ENCODE data around the gene TMEM30A. TPM values are rescaled to one million over a fixed set of nuclear protein-coding genes. Genes with fewer than 3 reads are reported as not detected.

The TMEM30A gene
- total RNA-seq, 3 donors from 2014 or later = 87.0 to 127 (median 91.7) TPM

GRCh38 chr6:75291331-75291730 lies 6.7 kb upstream of the TMEM30A start:
- no peaks in the 10 kb centered on the region for H3K9me3 ChIP-seq
- ATAC-seq = no peak
- TF ChIP-seq CTCF (IDR thresholded peaks at IDR 0.05) = no peak
- intact Hi-C loops (cut with DNase I, micrococcal nuclease) = no loop called here
- no peaks in the 10 kb centered on the region for H3K4me1 ChIP-seq (ENCODE audit: low read depth)
- no peak for DNase-seq
- no peaks in the 10 kb centered on the region for H3K36me3 ChIP-seq (ENCODE audit: low read depth)
- no peak overlapping the region for H3K4me3 ChIP-seq

GRCh38 chr6:75290136-75290945 lies 5.7 kb upstream of the TMEM30A start:
- no peak overlapping the region for H3K4me3 ChIP-seq
- peaks cover 6% of the 10 kb centered on the region for H3K4me1 ChIP-seq (ENCODE audit: low read depth)
- intact Hi-C loops (cut with DNase I, micrococcal nuclease) = no loop called here
- H3K9me3 ChIP-seq = no peaks in the 10 kb centered on the region
- no peaks in the 10 kb centered on the region for H3K36me3 ChIP-seq (ENCODE audit: low read depth)
- ATAC-seq (no peak), DNase-seq (no peak)
- TF ChIP-seq CTCF (IDR thresholded peaks at IDR 0.05) = no peak

GRCh38 chr6:75288023-75288422 lies 3.4 kb upstream of the TMEM30A start:
- Histone ChIP-seq H3K4me1 (ENCODE audit: low read depth) (peaks cover 6% of the 10 kb centered on the region), H3K4me3 (no peak overlapping the region), H3K36me3 (ENCODE audit: low read depth) (no peaks in the 10 kb centered on the region), H3K9me3 (no peaks in the 10 kb centered on the region)
- no peak for TF ChIP-seq CTCF (IDR thresholded peaks at IDR 0.05)
- ATAC-seq (no peak), DNase-seq (no peak)
- intact Hi-C loops (cut with DNase I, micrococcal nuclease) = no loop called here

GRCh38 chr6:75287424-75287823 lies 2.8 kb upstream of the TMEM30A start:
- intact Hi-C loops (cut with DNase I, micrococcal nuclease) = no loop called here
- ATAC-seq = no peak
- H3K4me3 ChIP-seq = no peak overlapping the region
- H3K9me3 ChIP-seq = no peaks in the 10 kb centered on the region
- no peak for DNase-seq
- H3K4me1 ChIP-seq (ENCODE audit: low read depth) = peaks cover 12% of the 10 kb centered on the region
- TF ChIP-seq CTCF (IDR thresholded peaks at IDR 0.05) = no peak
- H3K36me3 ChIP-seq (ENCODE audit: low read depth) = no peaks in the 10 kb centered on the region

- Histone ChIP-seq H3K9me3 (no peaks in the 10 kb centered on the region), H3K4me1 (ENCODE audit: low read depth) (peaks cover 17% of the 10 kb centered on the region), H3K36me3 (ENCODE audit: low read depth) (no peaks in the 10 kb centered on the region), H3K4me3 (no peak overlapping the region)
- ATAC-seq = no peak
- no peak for DNase-seq
- intact Hi-C loops (cut with DNase I, micrococcal nuclease) = no loop called here
- TF ChIP-seq CTCF (IDR thresholded peaks at IDR 0.05) = no peak
Measured at GRCh38 chr6:75286955-75287354, 2.4 kb upstream of the TMEM30A start.

Measured in mucosa of descending colon (tissue), 3 donors.